ENCODE data around the gene PTPRE.

GRCh38 chr10:128031216-128031615 lies 124.3 kb downstream of the PTPRE start:
- TF ChIP-seq POLR2A (IDR thresholded peaks at IDR 0.05) (no peak), EP300 (IDR thresholded peaks at IDR 0.05) (no peak)
- TF ChIP-seq, protein P1, sequence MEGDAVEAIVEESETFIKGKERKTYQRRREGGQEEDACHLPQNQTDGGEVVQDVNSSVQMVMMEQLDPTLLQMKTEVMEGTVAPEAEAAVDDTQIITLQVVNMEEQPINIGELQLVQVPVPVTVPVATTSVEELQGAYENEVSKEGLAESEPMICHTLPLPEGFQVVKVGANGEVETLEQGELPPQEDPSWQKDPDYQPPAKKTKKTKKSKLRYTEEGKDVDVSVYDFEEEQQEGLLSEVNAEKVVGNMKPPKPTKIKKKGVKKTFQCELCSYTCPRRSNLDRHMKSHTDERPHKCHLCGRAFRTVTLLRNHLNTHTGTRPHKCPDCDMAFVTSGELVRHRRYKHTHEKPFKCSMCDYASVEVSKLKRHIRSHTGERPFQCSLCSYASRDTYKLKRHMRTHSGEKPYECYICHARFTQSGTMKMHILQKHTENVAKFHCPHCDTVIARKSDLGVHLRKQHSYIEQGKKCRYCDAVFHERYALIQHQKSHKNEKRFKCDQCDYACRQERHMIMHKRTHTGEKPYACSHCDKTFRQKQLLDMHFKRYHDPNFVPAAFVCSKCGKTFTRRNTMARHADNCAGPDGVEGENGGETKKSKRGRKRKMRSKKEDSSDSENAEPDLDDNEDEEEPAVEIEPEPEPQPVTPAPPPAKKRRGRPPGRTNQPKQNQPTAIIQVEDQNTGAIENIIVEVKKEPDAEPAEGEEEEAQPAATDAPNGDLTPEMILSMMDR (IDR thresholded peaks at IDR 0.05), result no peak
